Endothelial cell of umbilical vein (primary cell): ENCODE results near the gene SPATS2L. TPM values are rescaled to one million over a fixed set of nuclear protein-coding genes. Genes with fewer than 3 reads are reported as not detected.

Experiments used
- BruUV-seq: library from RNA; stranded (reverse); fragments of 400-500 nt; replicated peaks from 2 replicates; lab custom pipeline; 2021; lab: Mats Ljungman, UMichigan
- CTCF ChIA-PET: fragments of 300-600, 350-600 bp; sonication (Branson Sonifier 250); formaldehyde crosslinking; loops from one replicate; lab custom pipeline; 2021; ENCODE audit warnings: antibody characterized with exemption, inconsistent platforms; lab: Charles Lee
- POLR2A ChIA-PET: fragments of 300-600, 350-600 bp; sonication (Branson Sonifier 250); formaldehyde crosslinking; loops from one replicate; lab custom pipeline; 2021; ENCODE audit warnings: antibody characterized with exemption, inconsistent platforms; lab: Charles Lee
- DNase-seq: peaks from one replicate; pipeline ENCODE4 v3.0.0-alpha.2; 2011; ENCODE audit warnings: low read depth, low spot score
- FAIRE-seq: peaks from 2 replicates; lab custom pipeline; 2011; peaks lifted over from hg19 to GRCh38; lab: Jason Lieb, UNC
- H2AFZ ChIP-seq: 2 replicates; pipeline ENCODE4 v1.6.0; 2012; ENCODE audit warnings: low read depth, low read length, control low read depth, inconsistent platforms
- H3K27ac ChIP-seq: 2 replicates; pipeline ENCODE4 v1.5.1; 2011; ENCODE audit warnings: low read depth, mild to moderate bottlenecking, control low read depth, low read length, moderate library complexity; ENCODE audit not compliant: insufficient read depth
- H3K27me3 ChIP-seq, 2 experiments: 2 replicates each; pipeline versions ENCODE4 v1.6.0 to v1.6.1; 2011; ENCODE audit warnings: low read length in 2 of 2, mixed read lengths in 1 of 2; ENCODE audit not compliant: control insufficient read depth in 2 of 2, insufficient read depth in 2 of 2
- H3K36me3 ChIP-seq, 2 experiments: 2 replicates in 1 of 2; 3 replicates in 1 of 2; pipeline ENCODE4 v1.5.1; 2011; ENCODE audit warnings: low read length in 2 of 2, mild to moderate bottlenecking in 1 of 2, moderate library complexity in 1 of 2; ENCODE audit not compliant: control insufficient read depth in 2 of 2, insufficient read depth in 2 of 2; ENCODE audit errors: extremely low read depth in 1 of 2
- H3K4me1 ChIP-seq: 3 replicates; pipeline ENCODE4 v1.5.1; 2011; ENCODE audit warnings: mild to moderate bottlenecking, low read length; ENCODE audit not compliant: control insufficient read depth, insufficient read depth; ENCODE audit errors: extremely low read depth
- H3K4me2 ChIP-seq: 2 replicates; pipeline ENCODE4 v1.6.1; 2011; ENCODE audit warnings: low read length, control low read depth, mixed read lengths; ENCODE audit not compliant: insufficient read depth
- H3K4me3 ChIP-seq, 3 experiments: fragments of 200-600 bp in 1 of 3; sonication (generic), shearing (Covaris generic) in 1 of 3; replicated peaks in 1 of 3; 2 replicates each; pipeline ENCODE4 v1.5.1; 2011 to 2016; ENCODE audit warnings: control low read depth in 3 of 3, low read length in 3 of 3, mild to moderate bottlenecking in 2 of 3, inconsistent platforms in 1 of 3, low read depth in 1 of 3, moderate library complexity in 1 of 3; ENCODE audit not compliant: insufficient read depth in 1 of 3
- H3K79me2 ChIP-seq: 2 replicates; pipeline ENCODE4 v1.6.0; 2012; ENCODE audit warnings: low read length, inconsistent platforms; ENCODE audit not compliant: control insufficient read depth, insufficient read depth
- H3K9ac ChIP-seq: replicated peaks from 2 replicates; pipeline ENCODE3; 2011; ENCODE audit warnings: low read length, control low read depth; ENCODE audit not compliant: insufficient read depth; ENCODE audit errors: extremely low read depth
- H3K9me1 ChIP-seq: replicated peaks from 3 replicates; pipeline ENCODE4 v1.6.0; 2011; ENCODE audit warnings: mild to moderate bottlenecking, low read length; ENCODE audit not compliant: control insufficient read depth, insufficient read depth; ENCODE audit errors: extremely low read depth
- H3K9me3 ChIP-seq: replicated peaks from 2 replicates; pipeline ENCODE4 v1.5.1; 2012; ENCODE audit warnings: low read length, inconsistent platforms; ENCODE audit not compliant: control insufficient read depth, insufficient read depth
- H4K20me1 ChIP-seq: replicated peaks from 2 replicates; pipeline ENCODE3; 2011; ENCODE audit warnings: mild to moderate bottlenecking, low read length; ENCODE audit not compliant: control insufficient read depth, insufficient read depth; ENCODE audit errors: extremely low read depth
- EZH2 ChIP-seq: IDR thresholded peaks from 2 replicates; pipeline ENCODE4 v1.6.1; 2012; ENCODE audit warnings: borderline replicate concordance, low read depth, mild to moderate bottlenecking, moderate library complexity, low read length, inconsistent platforms; ENCODE audit not compliant: severe bottlenecking
- FOS ChIP-seq: IDR thresholded peaks from 2 replicates; pipeline ENCODE4 v1.6.1; 2011; ENCODE audit warnings: mild to moderate bottlenecking, low read length, moderate library complexity, borderline replicate concordance; ENCODE audit not compliant: insufficient read depth
- GATA2 ChIP-seq: IDR thresholded peaks from 2 replicates; pipeline ENCODE4 v1.7.0; 2011; ENCODE audit warnings: low read depth, mild to moderate bottlenecking, moderate library complexity, mixed read lengths, low read length; ENCODE audit not compliant: insufficient read length, insufficient read depth
- JUN ChIP-seq: IDR thresholded peaks from 2 replicates; pipeline ENCODE4 v1.6.1; 2011; ENCODE audit warnings: borderline replicate concordance, low read depth; ENCODE audit not compliant: insufficient read length, insufficient read depth
- POLR2A ChIP-seq: IDR thresholded peaks from 2 replicates; pipeline ENCODE4 v1.6.1; 2012; ENCODE audit warnings: low read depth, mild to moderate bottlenecking, control low read depth, low read length
- POLR2AphosphoS5 ChIP-seq: IDR thresholded peaks from 2 replicates; pipeline ENCODE4 v1.6.1; 2012; ENCODE audit warnings: low read depth, mild to moderate bottlenecking, control low read depth, low read length, moderate library complexity; ENCODE audit not compliant: insufficient read depth
- dilution Hi-C: fragments of 300-500 bp; cut with MboI; formaldehyde crosslinking; loops from one replicate; pipeline ENCODE4 v1.15.0; 2019; ENCODE audit warnings: low sequenced_read_pairs; ENCODE audit not compliant: extremely low pct_ligation_motif_present
- intact Hi-C: fragments of 100-400 bp; cut with micrococcal nuclease; formaldehyde crosslinking; loops from one replicate; pipeline ENCODE4 v1.10.0; 2022
- polyA plus RNA-seq, 4 experiments: library from polyadenylated mRNA; depleted of rRNA in 3 of 4; stranded (reverse) in 3 of 4; unstranded in 1 of 4; fragments of >200 nt; gene quantifications; 2 replicates each; pipeline versions ENCODE4 v1.2.1 to v1.2.3, GENCODE V29; 2011 to 2012; ENCODE audit warnings: missing spikeins in 1 of 4
- total RNA-seq: library from RNA; stranded (reverse); gene quantifications from 2 replicates; pipeline ENCODE4 v1.2.3, GENCODE V29; 2021
- TF ChIP-seq, protein P1 (sequence below), 2 donors: IDR thresholded peaks; 1 replicate in 1 of 2; 2 replicates in 1 of 2; pipeline ENCODE4 v1.5.1; 2011; ENCODE audit warnings: low read length in 2 of 2, mild to moderate bottlenecking in 2 of 2, moderate library complexity in 2 of 2, control low read depth in 1 of 2, inconsistent platforms in 1 of 2, low read depth in 1 of 2; ENCODE audit not compliant: insufficient read depth in 1 of 2; ENCODE audit errors: extremely low read depth in 1 of 2

Gene SPATS2L
- total and polyA plus RNA-seq, 2 donors (not counting 3 experiments of a cell fraction or from before 2014, with no cell fraction given): 29.1 to 72.9 TPM

DNA sequence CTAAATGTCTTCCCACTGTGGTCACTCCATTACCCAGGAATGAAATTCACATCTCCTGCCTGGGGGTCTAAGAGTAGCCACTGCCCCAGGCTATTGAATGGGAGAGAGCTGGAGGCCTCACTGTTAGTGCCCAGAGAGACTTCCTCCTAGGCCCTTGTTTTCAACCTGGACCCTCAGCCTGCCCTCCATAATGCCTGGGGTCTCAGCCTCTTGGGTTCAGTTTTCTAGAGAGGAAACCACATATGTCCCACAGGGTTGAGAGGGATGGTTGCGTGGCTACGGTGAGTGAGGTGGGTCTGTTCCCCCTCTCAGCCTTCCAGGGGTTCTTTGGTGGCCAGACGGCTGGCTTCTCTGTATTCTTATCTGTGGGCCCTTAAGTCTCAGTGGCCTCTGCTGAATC is 43.4 kb downstream of the SPATS2L start:
- dilution Hi-C loops: no loop called here
- Histone ChIP-seq H3K27me3 (no peaks in the 10 kb centered on the region), H3K27ac (no peak overlapping the region), H3K9me3 (no peaks in the 10 kb centered on the region), H4K20me1 (no peaks in the 10 kb centered on the region), H3K9me1 (peaks cover 3% of the 10 kb centered on the region), H3K4me1 (no peaks in the 10 kb centered on the region), H3K4me3 (no peak overlapping the region), H3K9ac (no peak overlapping the region), H3K36me3 (no peaks in the 10 kb centered on the region), H3K79me2 (peaks cover 11% of the 10 kb centered on the region), H3K4me2 (no peak overlapping the region), H2AFZ (no peak overlapping the region)
- no peak for TF ChIP-seq EZH2
- TF ChIP-seq, protein P1, sequence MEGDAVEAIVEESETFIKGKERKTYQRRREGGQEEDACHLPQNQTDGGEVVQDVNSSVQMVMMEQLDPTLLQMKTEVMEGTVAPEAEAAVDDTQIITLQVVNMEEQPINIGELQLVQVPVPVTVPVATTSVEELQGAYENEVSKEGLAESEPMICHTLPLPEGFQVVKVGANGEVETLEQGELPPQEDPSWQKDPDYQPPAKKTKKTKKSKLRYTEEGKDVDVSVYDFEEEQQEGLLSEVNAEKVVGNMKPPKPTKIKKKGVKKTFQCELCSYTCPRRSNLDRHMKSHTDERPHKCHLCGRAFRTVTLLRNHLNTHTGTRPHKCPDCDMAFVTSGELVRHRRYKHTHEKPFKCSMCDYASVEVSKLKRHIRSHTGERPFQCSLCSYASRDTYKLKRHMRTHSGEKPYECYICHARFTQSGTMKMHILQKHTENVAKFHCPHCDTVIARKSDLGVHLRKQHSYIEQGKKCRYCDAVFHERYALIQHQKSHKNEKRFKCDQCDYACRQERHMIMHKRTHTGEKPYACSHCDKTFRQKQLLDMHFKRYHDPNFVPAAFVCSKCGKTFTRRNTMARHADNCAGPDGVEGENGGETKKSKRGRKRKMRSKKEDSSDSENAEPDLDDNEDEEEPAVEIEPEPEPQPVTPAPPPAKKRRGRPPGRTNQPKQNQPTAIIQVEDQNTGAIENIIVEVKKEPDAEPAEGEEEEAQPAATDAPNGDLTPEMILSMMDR (IDR thresholded peaks at IDR 0.05; ENCODE audit: extremely low read depth in 1 of 2, insufficient read depth in 1 of 2, low read depth in 1 of 2, low read length in 2 of 2): no peak
- TF ChIP-seq POLR2A: no peak
- no peak for TF ChIP-seq POLR2AphosphoS5
- no peak for TF ChIP-seq FOS
- TF ChIP-seq JUN: no peak
- TF ChIP-seq GATA2: no peak
- no peak for FAIRE-seq
- POLR2A ChIA-PET: no interaction called here
- intact Hi-C loops: no loop called here
- CTCF ChIA-PET: no interaction called here
- BruUV-seq: no TSS peak
- DNase-seq: no peak
